Measurements from ENCODE around the gene C1orf216. TPM values are rescaled to one million over a fixed set of nuclear protein-coding genes. Genes with fewer than 3 reads are reported as not detected.

C1orf216 gene
- polyA plus RNA-seq, 1 donor from 2014 or later = 6.7 TPM

GRCh38 chr1:35666916-35667315 is 51.8 kb downstream of the C1orf216 start:
- no peaks in the 10 kb centered on the region for H3K36me3 ChIP-seq (ENCODE audit: insufficient read depth, low read length)
- H3K9ac ChIP-seq (ENCODE audit: low read length) = no peak overlapping the region
- no peak overlapping the region for H2AFZ ChIP-seq (ENCODE audit: low read depth, low read length)
- H3F3A ChIP-seq (ENCODE audit: insufficient read depth, low read length, poor library complexity, severe bottlenecking) = no peaks in the 10 kb centered on the region
- H4K20me1 ChIP-seq (ENCODE audit: insufficient read depth) = no peaks in the 10 kb centered on the region
- H3K4me3 ChIP-seq (ENCODE audit: low read length) = no peak overlapping the region
- H3K79me2 ChIP-seq (replicated peaks; ENCODE audit: insufficient read depth, low read length) = no peaks in the 10 kb centered on the region
- H3K27ac ChIP-seq (ENCODE audit: low read length) = no peak overlapping the region
- H3K9me2 ChIP-seq (ENCODE audit: insufficient read depth, low read length) = no peaks in the 10 kb centered on the region
- peaks cover 2% of the 10 kb centered on the region for H3K27me3 ChIP-seq (ENCODE audit: insufficient read depth, low read depth, low read length)
- no peak overlapping the region for H3K4me2 ChIP-seq (ENCODE audit: low read length)
- TF ChIP-seq POLR2AphosphoS5 (IDR thresholded peaks at IDR 0.05) (no peak), MXI1 (conservative IDR thresholded peaks at IDR 0.05; ENCODE audit: poor library complexity, severe bottlenecking) (no peak), RAD21 (conservative IDR thresholded peaks at IDR 0.05) (no peak), SMC3 (conservative IDR thresholded peaks at IDR 0.05; ENCODE audit: poor library complexity) (no peak), REST (IDR thresholded peaks at IDR 0.05; ENCODE audit: borderline replicate concordance) (no peak), CTCF (IDR thresholded peaks at IDR 0.05; ENCODE audit: poor library complexity, severe bottlenecking) (no peak), EP300 (conservative IDR thresholded peaks at IDR 0.05; ENCODE audit: poor library complexity, severe bottlenecking) (no peak), EZH2 (IDR thresholded peaks at IDR 0.05; ENCODE audit: borderline replicate concordance, insufficient read depth, low read length, poor library complexity, severe bottlenecking) (no peak), TAF1 (IDR thresholded peaks at IDR 0.05; ENCODE audit: low read depth) (no peak)
- H3K9me3 ChIP-seq (ENCODE audit: low read length) = no peaks in the 10 kb centered on the region

DNA sequence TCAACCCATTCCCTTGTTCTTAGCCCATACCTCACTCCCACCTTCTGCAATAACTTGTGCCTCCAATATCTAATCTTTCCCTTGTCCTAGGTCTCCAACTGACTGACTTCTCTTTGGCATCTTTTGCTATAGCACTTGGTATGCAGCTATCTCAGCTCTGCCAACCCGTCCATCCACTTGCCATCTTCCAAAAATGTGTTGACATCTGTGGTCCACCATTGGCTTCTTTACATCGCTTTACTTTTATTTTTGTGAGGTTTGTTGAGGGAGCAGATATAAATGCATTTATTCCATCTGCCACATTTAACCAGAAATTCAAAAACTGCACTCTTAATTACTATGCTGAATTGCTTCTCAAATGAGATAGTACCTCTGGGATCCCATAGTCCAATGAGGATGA is 52.5 kb downstream of the C1orf216 start:
- no peak overlapping the region for H3K27ac ChIP-seq (ENCODE audit: low read length)
- no peaks in the 10 kb centered on the region for H3K79me2 ChIP-seq (replicated peaks; ENCODE audit: insufficient read depth, low read length)
- H2AFZ ChIP-seq (ENCODE audit: low read depth, low read length) = no peak overlapping the region
- H3K9me3 ChIP-seq (ENCODE audit: low read length) = no peaks in the 10 kb centered on the region
- peaks cover 2% of the 10 kb centered on the region for H3K27me3 ChIP-seq (ENCODE audit: insufficient read depth, low read depth, low read length)
- H3F3A ChIP-seq (ENCODE audit: insufficient read depth, low read length, poor library complexity, severe bottlenecking) = no peaks in the 10 kb centered on the region
- H3K36me3 ChIP-seq (ENCODE audit: insufficient read depth, low read length) = no peaks in the 10 kb centered on the region
- no peak for TF ChIP-seq SMC3 (conservative IDR thresholded peaks at IDR 0.05; ENCODE audit: poor library complexity)
- TF ChIP-seq POLR2AphosphoS5 (IDR thresholded peaks at IDR 0.05) = no peak
- TF ChIP-seq RAD21 (conservative IDR thresholded peaks at IDR 0.05) = no peak
- no peak for TF ChIP-seq EP300 (conservative IDR thresholded peaks at IDR 0.05; ENCODE audit: poor library complexity, severe bottlenecking)
- TF ChIP-seq CTCF (IDR thresholded peaks at IDR 0.05; ENCODE audit: poor library complexity, severe bottlenecking) = no peak
- no peak for TF ChIP-seq MXI1 (conservative IDR thresholded peaks at IDR 0.05; ENCODE audit: poor library complexity, severe bottlenecking)
- no peak for TF ChIP-seq TAF1 (IDR thresholded peaks at IDR 0.05; ENCODE audit: low read depth)
- TF ChIP-seq REST (IDR thresholded peaks at IDR 0.05; ENCODE audit: borderline replicate concordance) = no peak
- no peak for TF ChIP-seq EZH2 (IDR thresholded peaks at IDR 0.05; ENCODE audit: borderline replicate concordance, insufficient read depth, low read length, poor library complexity, severe bottlenecking)
- H3K4me2 ChIP-seq (ENCODE audit: low read length) = no peak overlapping the region
- H3K9ac ChIP-seq (ENCODE audit: low read length) = no peak overlapping the region
- no peaks in the 10 kb centered on the region for H4K20me1 ChIP-seq (ENCODE audit: insufficient read depth)
- no peak overlapping the region for H3K4me3 ChIP-seq (ENCODE audit: low read length)
- H3K9me2 ChIP-seq (ENCODE audit: insufficient read depth, low read length) = no peaks in the 10 kb centered on the region

All from neural cell (in vitro differentiated cells).